NCI-H2029 treated with DMSO at 0.1 percent for 48 hours (cell line): ENCODE measurements around the gene BEND4.

Experiments used
- DNase-seq: peaks from one replicate; lab custom pipeline; 2025; lab: John Stamatoyannopoulos, UW

The BEND4 gene

DNA sequence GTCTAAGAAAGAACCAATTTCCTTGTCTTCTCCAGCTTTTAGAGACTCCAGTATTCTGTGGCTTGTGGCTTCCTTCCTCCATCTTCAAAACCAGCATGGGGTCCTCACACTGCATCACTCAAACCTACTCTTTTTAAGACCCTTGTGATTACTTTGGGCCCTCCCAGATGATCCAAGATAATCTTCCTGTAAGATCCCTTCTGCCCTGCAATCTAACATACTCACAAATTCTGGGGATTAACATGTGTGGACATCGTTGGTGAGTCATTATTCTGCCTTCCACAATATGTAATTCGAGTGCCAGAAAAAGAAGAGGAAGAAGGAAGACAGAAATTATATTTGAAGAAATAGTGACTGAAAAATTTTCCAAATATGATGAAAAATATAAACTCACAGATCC, 47.9 kb downstream of the BEND4 start:
- DNase-seq: no peak

DNA sequence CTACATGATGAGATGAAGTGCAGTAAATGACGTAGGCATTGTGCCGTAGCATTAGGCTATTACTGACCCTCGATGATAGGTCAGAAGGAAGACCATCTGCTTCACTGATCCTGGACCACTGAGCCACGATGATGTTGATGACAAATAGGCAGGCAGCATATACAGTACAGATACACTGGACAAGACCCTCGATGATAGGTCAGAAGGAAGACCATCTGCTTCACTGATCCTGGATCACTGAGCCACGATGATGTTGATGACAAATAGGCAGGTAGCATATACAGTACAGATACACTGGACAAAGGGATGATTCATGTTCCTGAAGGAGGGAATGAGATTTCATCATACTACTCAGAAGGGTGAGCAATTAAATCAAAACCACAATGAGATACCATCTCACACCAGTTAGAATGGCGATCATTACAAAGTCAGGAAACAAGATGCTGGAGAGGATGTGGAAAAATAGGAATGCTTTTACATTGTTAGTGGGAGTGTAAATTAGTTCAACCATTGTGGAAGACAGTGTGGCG, 50.9 kb downstream of the BEND4 start:
- no peak for DNase-seq

DNA sequence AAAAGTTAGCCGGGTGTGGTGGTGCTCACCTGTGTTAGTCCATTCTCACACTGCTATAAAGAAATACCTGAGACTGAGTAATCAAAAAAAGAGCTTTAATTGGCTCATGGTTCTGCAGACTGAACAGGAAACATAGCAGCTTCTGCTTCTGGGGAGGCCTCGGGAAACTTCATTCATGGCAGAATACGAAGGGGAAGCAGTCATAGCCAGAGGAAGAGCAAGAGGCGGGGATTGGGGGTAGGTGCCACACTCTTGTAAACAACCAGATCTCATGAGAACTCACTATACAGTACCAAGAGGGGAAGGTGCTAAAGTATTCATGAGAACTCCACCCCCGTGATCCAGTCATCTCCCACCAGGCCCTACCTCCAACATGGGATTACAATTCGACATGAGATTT, 64.1 kb downstream of the BEND4 start:
- no peak for DNase-seq

DNA sequence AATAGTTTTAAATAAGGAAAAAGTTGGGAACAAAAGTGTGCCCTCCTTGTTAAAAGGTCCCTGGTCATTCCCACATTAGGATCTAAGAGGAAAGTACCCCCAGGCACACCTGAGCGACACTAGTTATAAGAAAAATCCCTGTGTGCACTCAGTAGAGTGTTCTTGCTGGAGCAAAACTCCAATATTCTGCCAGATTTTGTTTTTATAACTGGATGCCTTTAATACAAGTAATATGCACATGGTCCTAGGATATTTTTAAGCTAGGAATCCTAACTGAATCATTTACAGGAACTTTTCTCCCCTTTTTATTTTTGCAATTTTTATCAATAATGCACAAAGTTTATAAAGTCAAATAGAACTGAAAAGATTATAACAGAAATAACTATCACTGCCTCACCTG, 68.6 kb downstream of the BEND4 start:
- no peak for DNase-seq

DNA sequence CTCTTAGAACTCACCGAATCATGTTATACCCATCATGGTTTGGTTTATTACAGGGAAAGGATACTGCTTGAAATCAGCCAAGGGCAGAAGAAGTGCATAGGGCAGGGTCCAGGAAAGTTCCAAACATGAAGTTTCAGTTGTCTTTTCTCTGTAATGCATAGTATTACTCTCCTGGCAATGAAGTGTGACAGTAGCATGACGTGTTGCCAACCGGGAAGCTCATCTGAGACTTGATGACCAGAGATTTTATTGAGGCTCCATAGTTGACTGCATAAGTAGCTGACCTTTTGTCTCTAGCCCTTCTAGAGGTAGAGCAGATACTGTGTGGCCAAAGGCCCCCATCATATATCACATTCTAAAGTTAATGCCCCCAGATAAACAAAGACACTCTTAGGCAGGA, 72.1 kb downstream of the BEND4 start:
- no peak for DNase-seq

DNA sequence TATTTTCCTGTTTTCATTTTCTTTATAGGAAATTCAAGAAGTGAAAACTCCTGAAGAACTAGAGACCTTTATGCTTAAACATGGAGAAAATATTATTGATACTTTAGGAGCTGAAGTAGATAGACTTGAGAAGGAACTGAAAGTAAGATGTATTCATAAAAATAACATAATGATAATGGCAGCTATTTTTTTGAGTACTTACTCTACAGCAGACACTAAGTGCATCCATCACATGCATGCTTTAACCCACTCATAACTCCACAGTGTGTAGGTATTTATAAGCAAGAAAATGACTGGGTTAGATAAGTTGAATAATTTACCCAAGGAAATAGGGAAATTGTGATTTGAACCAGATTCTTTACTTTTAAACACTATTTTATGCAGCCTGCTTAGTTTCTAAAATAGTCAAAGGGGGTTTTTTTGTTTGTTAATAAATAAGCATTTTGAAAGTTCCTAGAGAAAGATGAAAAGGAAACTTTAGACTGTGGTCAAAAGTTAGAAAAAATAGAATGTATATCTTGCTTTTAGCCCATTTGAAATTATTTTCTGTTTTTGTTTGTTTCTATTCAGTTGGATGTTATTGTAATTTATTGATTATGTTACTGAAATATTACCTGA, 74.2 kb downstream of the BEND4 start:
- DNase-seq: no peak

DNA sequence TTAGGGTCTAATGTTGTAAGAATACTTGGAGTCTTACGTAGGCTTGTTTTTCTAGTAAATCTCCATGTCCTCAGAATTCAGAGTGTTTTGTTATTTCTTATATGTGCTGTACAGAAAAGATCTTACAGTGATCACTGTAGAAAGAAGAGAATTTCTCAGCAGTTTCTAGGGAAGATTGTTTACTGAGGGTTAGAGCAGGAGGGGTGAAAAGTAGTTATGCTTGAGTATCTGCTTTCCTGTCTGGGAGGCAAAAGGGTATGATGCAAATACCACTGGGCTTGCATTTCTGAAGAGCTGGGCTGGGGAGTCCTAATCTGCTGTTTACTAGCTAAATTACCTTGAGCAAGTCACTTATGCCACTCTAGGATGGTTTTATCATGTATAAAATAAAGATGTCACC, 78.2 kb downstream of the BEND4 start:
- DNase-seq: no peak

DNA sequence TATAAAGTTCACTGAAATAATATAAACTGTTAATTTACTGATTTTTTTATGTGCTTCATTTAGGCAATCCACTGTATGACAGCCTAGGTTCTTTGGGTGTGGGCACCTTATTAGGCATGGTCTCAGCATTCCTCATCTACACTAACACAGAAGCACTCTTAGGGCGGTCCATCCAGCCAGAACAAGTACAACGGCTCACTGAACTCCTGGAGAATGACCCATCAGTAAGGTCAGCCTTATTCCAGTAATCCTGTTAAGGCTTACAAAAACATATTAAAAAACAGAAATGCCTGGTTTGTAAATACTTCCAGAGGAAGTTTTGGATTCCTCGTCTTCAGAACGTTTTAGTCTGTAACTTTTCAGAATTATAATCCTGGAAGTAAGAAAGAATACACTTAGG, 82.0 kb downstream of the BEND4 start:
- DNase-seq: no peak

DNA sequence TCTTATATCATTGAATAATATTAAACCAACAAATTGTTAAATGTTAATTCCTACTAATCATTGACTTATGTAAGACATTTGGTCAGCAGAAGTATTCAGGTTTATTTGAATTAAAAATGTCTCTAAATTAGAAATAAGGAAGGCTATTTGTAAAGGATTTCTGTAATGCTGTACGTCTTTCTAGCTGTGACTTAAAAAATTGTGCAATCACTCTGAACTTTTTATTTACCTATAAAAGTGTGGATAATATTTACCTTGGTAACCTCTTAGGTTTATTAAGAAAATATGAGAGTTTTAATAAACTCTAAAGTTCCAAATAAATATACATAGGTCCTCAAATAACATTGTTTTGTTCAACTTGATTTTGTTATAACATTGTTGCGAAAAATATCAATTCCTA, 85.2 kb downstream of the BEND4 start:
- DNase-seq: no peak

DNA sequence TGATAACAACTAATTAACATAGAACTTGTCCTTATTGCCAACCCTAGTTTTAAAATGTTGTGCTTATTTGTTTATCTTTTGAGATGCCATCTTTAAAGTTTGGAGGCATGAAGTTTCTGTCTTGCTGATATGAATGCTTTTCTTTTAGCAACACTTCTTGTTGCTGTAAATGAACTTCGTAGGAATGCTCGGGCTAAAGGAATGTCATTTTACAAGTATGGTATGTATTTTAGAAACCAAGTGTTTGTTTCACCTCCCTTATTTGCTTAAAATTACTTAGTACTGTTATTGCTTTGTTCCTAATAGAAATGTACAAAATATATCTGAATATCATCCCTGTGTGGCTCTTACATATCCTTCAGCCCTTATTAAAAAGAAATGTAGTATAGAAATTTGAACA, 86.1 kb downstream of the BEND4 start:
- no peak for DNase-seq
